Left cardiac atrium (tissue), 4 donors: Measurements from ENCODE around the gene ADARB1. TPM values are rescaled to one million over a fixed set of nuclear protein-coding genes. Genes with fewer than 3 reads are reported as not detected.
"Not testable (repeated sequence)": the region's sequence is repeated elsewhere in the genome, so short reads cannot be mapped to it uniquely, and the experiment has no call there.

Source experiments
- ATAC-seq, 2 donors: fragments of 200-7000 bp; cut with Tn5 transposase; one replicate each; pipeline ENCODE4 v1.9.1; 2020; ENCODE audit warnings: mild to moderate bottlenecking in 2 of 2, moderate library complexity in 2 of 2
- DNase-seq: peaks from one replicate; pipeline ENCODE4 v3.0.0-alpha.2; 2020
- intact Hi-C, 2 donors: fragments of 100-400 bp; cut with DNase I; formaldehyde crosslinking; loops; one replicate each; pipeline versions ENCODE4 v1.14.1 to v1.15.1; 2022 to 2023
- total RNA-seq, 2 donors: library from RNA; stranded (reverse); fragmentation: NEBNext Ultra II Directional; extraction: Animal tissue kit (Norgen Biotek cat#: 25700); gene quantifications; one replicate each; pipeline ENCODE4 v1.2.1, GENCODE V29; 2021
- donor health status: DM: no; HTN: yes; CAD: no.
- donor health status: DM: no; HTN: yes; CAD: no; lungs with severe emphysema.
- donor health status: DM: yes; HTN: yes; CAD: no.
- donor health status: Dilated cardiomyopathy.

The ADARB1 gene
- total RNA-seq, 2 donors from 2014 or later = 20.6 to 21.7 TPM

DNA sequence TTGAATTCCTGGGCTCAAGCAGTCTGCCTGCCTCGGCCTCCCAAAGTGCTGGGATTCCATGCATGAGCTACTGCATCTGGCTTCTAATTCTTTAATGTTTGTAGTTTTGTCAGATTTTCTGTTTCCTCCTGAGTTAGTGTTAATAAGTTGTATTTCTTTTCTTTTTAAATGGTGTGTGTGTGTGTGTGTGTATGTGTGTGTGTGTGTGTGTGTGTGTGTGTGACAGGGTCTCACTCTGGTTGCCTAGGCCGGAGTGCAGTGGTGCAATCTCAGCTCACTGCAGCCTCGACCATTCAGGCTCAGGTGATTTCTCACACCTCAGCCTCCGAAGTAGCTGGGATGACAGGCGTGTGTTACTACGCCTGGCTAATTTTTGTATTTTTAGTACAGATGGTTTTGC lies 50.2 kb downstream of the ADARB1 start:
- ATAC-seq = no peak
- DNase-seq = no peak
- intact Hi-C loops = no loop called here

DNA sequence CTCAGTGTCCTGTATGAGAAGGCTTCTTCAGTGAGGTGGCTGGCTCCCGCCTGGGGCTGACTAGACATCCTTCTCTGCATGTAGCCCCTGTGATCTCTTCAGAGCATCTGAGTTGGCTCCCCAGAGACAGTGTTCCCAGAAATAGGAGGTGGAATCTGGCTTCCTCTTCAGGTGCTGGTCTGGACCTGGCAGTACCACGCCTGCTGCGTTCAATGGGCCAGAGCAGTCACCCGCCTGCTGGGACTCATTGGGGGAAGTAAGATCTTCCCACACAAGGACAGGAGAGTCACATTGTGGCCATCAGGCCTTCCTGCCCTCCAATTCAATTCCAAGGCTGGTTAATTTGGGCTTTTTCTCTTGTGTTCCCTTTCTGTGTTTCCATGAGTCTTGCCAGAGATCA lies 51.0 kb downstream of the ADARB1 start:
- intact Hi-C loops = no loop called here
- no peak for ATAC-seq
- DNase-seq = no peak

DNA sequence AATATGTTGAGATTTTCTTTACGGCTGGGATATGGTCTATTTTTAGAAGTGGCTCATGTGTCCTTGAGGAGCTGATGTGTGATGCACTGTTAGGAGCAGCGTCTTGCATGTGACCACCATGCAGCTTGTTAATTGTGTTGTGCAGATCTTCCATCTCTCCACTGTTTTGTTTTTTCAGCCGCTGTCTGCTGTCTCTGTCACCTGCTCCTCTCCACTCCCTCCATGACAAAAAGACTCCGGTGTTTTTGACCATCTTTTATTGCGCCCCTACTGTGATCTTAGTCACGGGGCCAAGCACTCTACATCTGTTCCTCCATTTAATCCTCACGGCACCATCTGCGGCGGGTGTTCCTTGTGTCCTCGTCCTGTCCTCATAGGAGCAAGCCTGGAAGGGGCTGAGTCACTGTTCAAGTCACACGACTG lies 51.8 kb downstream of the ADARB1 start:
- ATAC-seq = no peak

DNA sequence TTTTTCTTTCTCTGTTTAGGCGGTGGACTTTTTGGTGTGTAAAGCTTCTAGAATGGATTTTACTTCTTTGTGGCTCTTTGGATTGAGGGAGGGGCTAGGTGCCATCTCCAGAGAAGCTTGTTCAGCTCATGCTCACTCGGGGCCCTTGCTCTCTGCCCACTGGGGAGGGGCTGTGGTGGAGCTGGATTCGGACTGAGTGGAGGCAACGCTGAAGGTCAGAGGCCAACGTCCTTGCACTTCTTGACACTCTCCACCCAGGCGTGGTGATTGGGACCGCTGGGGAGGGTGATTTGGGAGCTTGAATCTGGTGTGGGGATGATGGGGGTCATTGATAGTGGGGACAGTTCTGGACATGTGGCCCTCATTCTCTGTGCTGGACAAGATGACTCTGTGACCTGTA lies 52.6 kb downstream of the ADARB1 start:
- intact Hi-C loops = no loop called here
- DNase-seq = no peak
- no peak for ATAC-seq

More for the DNA sequence above, 51.8 kb downstream of the ADARB1 start:
- DNase-seq = no peak
- intact Hi-C loops = no loop called here

- DNase-seq (no peak), ATAC-seq (no peak)
- intact Hi-C loops = loop anchor here in 1 of 2 donors (2.0 kb wide), 1 partner anchor 179 kb away; no protein-coding TSS in a partner anchor
Observed at GRCh38 chr21:45127937-45128336, 53.6 kb downstream of the ADARB1 start.

DNA sequence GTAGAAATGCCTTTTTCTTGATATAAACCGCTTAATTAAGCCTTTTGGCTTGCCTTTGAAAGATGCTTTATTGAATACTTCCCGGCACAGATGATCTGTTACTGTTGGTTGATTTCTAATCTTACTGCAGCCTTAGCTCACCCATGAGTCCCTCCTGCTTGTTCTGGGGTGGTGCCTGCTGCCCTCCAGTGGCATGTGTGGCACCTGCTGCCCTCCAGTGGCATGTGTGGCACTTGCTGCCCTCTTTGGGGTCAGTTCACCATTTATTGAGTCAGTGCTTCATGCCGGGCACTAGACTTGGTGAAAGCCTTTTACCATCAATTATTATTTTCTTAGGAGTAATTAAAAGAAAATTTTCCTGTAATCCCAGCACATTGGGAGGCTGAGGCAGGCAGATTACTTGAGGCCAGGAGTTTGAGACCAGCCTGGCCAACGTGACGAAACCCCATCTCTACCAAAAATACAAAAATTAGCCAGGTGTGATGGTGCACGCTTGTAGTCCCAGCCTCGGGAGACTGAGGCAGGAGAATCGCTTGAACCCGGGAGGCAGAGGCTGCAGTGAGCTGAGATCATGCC lies 54.3 kb downstream of the ADARB1 start:
- peak; percentile 78 to 82 for ATAC-seq
- peak; percentile 79 for DNase-seq
- intact Hi-C loops = loop anchor here in 1 of 2 donors (2.0 kb wide), 1 partner anchor 180 kb away; no protein-coding TSS in a partner anchor

DNA sequence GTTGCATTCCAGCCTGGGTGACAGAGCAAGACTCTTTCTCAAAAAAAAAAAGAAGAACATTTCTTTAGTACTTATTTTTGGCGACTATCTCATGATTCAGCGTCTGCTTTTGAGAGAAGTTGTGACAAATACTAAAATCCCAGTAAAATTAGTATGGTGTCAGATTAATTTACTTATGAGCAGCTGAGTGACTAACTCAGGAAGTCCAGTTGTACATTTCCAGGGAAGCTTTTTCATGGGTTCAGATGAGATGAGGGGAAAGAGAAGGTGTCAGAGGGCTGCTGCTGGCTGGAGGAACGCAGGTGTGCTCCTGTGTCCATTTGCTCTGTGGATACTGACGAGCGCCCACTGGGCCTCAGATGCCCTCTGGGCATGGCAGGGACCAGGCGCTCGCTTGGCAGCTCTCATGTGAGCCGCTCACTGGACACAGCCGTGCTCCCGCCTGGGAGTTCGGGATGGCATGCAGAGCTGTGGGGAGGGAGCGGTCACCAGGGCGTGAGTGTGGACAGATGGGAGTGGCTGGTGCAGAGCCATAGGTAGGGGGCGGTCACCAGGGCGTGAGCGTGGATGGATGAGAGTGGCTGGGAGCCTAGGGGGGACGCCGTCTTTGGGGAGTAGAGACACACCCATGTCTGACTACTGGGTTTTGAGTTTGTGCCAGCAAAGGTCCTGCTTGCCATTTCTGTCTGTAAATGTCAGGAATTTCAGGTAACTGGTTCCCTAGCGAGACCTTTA lies 55.0 kb downstream of the ADARB1 start:
- intact Hi-C loops = loop anchor here in 1 of 2 donors (2.0 kb wide), 1 partner anchor 181 kb away; no protein-coding TSS in a partner anchor
- DNase-seq (peak; percentile 49), ATAC-seq (peak; percentile 69 to 81)

- peak; percentile 60 to 75 for ATAC-seq
- intact Hi-C loops = no loop called here
- DNase-seq = no peak
Observed at GRCh38 chr21:45130324-45130774, 56.0 kb downstream of the ADARB1 start.

DNA sequence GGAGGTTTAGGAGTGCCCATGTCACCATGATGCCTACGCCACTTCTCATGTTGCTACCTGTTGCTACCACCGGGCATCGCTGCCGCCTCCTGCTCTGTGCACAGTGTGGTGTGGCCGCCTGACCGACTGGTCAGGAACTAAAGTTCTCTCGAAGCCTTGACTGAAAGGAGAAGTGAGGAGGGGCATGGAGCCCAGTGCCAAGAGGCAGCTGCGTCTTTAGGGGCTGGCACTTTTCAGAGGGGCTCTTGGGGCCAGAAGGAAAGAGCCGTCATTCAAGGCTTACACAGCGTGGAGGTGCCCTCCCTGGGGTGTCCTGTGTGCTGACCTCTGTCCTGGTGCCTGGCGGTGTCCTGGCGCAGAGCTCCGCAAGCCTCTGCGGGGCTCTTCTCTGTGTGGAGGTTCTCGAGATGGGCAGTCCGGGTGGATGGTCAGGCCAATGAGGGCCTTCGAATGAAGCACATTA lies 57.2 kb downstream of the ADARB1 start:
- DNase-seq (no peak), ATAC-seq (no peak)
- intact Hi-C loops = no loop called here

DNA sequence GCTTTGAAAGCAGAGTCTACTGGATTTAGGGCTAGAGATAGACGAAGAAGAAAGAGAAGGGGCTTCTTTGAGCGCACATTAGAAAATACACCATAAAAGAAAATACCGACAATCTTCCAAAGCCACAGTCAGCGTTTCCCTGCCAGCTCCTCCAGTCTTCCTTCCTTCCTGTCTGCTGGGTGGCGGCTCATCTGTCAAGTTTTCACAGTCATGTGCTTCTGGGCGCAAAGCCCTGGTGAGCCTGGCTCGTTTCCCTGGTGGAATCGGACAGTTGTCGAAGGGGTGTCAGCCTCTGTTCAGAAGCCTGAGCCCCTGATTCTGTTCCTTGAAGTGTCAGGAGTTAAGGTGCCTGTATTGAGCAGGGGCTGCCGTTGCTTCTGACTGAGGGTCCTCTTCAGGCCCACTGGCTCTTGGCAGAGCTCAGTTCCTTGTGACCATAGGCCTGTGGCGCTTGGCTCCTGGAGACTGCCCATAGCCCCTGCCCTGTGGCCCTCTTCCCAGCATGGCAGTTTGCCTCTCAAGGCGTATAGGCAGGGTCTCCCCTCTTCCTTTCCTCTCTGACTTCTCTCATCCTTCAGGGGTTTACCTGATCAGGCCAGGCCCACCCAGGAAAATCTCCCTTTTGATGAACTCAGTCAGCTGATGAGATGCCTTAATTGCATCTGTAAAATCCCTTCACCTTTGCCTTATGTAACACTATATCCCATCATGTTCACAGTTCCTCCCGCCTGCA lies 58.6 kb downstream of the ADARB1 start:
- peak; percentile 64 for DNase-seq

DNA sequence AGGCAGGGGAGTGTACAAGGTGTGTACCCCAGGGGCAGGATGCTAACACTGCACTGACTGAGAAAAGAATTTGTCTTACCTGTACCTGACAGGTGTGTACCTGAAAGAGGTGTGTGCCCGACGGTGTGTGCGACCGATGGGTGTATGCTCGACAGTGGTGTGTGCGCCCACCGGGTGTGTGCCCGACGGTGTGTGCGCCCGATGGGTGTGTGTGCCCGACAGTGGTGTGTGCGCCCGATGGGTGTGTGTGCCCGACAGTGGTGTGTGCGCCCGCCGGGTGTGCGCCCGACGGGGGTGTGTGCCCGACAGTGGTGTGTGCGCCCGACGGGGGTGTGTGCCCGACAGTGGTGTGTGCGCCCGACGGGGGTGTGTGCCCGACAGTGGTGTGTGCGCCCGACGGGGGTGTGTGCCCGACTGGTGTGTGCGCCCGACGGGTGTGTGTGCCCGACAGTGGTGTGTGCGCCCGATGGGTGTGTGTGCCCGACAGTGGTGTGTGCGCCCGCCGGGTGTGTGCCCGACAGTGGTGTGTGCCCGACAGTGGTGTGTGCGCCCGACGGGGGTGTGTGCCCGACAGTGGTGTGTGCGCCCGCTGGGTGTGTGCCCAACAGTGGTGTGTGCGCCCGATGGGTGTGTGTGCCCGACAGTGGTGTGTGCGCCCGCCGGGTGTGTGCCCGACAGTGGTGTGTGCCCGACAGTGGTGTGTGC lies 59.3 kb downstream of the ADARB1 start:
- ATAC-seq, intact Hi-C loops, DNase-seq: not testable (repeated sequence)

More for the DNA sequence above, 58.6 kb downstream of the ADARB1 start:
- ATAC-seq = no peak
- intact Hi-C loops = no loop called here

DNA sequence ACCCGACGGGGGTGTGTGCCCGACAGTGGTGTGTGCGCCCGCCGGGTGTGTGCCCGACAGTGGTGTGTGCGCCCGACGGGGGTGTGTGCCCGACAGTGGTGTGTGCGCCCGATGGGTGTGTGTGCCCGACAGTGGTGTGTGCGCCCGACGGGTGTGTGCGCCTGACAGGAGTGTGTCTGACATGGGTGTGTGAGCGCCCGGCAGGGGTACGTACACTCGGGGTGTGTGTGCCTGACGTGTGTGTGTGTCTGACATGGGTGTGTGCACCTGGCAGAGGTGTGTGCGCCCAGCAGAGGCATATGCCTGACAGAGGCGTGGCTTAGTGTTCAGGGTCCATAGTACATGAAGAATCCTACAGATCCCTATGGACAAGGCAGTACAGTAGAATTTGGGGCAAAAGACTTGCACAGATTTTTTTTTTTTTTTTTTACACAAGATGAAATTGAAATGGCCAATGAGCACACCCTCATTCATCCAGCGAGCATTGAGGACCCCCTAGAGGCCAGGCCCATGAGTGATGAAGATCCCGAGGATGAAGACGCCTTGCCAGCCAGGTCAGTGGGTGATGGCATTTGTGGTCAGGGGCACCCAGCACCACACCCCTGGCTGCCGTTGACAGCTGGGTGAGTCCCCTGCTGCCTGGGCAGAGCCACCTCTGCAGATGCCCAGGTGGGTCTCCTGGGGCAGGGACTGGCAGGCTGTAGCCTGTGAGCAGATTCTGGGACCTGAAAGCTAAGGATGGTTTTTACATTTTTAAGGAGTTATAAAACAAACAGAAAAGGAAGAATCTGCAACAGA lies 60.1 kb downstream of the ADARB1 start:
- ATAC-seq (no peak), DNase-seq (no peak)
- intact Hi-C loops = loop anchor here (5.0 kb wide), 2 partner anchors 182 to 242 kb away; no protein-coding TSS in a partner anchor

DNA sequence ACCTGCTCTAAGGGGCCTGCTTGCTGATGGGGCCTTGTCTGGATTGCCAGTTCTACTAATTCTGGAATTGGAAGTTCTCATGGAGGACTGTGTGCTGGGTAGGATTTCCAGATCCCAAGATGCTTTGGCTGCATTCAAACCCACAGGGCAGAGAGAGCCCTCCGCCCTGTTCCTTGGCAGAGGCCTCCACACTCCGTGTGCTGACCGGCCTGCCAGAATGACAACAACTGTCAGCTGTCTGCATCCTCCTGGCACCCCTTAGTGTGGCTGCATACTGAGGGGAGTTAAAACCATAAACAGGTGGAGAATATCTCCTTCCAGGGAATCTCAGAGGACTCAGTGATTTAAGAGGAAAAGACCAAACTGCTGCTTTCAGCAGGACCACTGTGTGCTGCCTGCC lies 60.7 kb downstream of the ADARB1 start:
- intact Hi-C loops = loop anchor here (5.0 kb wide), 2 partner anchors 183 to 243 kb away; no protein-coding TSS in a partner anchor
- ATAC-seq (peak in 1 of 2 donors; percentile 28), DNase-seq (no peak)

DNA sequence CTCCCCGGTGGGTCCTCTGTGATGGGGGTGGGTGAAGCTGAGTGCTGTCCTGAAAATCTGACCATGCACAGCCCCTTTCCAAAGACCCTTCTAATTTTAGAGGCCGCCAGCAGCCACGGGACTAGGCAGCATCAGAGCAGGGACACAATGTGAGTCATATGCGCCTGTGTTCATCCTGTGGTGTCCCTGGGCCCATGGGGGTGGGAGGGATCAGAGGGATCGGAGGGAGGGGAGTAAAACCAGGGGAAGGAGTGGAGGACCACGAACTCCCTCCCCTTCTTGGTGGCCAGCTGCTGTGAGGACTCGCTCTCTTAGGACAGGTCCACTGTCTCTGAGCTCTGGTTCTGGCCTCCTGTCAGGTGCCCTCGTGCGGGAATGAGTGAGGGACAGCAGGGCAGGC lies 61.5 kb downstream of the ADARB1 start:
- ATAC-seq (peak in 1 of 2 donors; percentile 14), DNase-seq (no peak)
- intact Hi-C loops = loop anchor here (5.0 kb wide), 2 partner anchors 184 to 244 kb away; no protein-coding TSS in a partner anchor

GRCh38 chr21:45136500-45136899 lies 62.1 kb downstream of the ADARB1 start:
- DNase-seq (no peak), ATAC-seq (no peak)
- intact Hi-C loops = loop anchor here (5.0 kb wide), 2 partner anchors 184 to 244 kb away; no protein-coding TSS in a partner anchor

DNA sequence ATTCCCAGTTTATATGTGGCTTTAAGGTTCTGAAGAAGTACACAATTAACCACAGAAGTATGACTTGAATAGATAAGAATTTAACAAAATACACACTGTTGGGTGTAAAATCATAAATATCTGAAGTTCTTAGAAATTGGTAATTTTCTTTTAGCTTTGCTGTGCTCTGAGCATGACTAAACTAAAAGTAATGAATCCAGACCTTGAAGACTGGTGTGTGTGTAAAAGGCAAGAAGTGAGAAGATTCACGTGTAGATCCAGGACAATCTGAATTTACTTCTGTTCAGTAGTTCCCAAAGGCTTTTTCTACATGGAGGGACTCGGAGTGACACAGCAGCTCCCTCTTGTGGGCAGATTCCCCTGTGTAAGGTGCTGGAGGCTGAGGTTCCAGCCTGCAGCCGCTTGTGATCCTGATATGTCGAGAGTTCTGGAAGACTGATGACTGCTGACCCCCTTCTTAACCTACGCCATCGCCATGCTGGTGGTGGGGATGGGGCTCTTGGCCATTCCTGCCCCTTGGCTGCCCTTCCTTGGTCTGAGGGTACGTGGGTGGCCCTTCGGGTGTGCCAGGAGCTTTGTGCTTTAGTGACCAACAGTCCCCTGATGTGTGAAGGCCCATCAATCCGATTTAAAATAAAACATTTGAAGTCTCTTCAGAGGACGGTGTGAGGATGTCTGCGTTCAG lies 62.7 kb downstream of the ADARB1 start:
- ATAC-seq = peak; percentile 63 to 72
- intact Hi-C loops = loop anchor here (5.0 kb wide), 2 partner anchors 185 to 245 kb away; no protein-coding TSS in a partner anchor
- peak; percentile 91 for DNase-seq

GRCh38 chr21:45137612-45137937 lies 63.2 kb downstream of the ADARB1 start:
- no peak for ATAC-seq
- intact Hi-C loops = loop anchor here (5.0 kb wide), 2 partner anchors 185 to 245 kb away; no protein-coding TSS in a partner anchor
- DNase-seq = no peak
